Activated CD4-positive, alpha-beta T cell treated with anti-CD3 and anti-CD28 coated beads, Interleukin-10, Interleukin-2, amounts not matched to agents 100 ng/mL and 50 ng/mL, durations not matched to agents 16 hours and 8 hours (primary cell): ENCODE measurements around the gene SERGEF.

ENCODE experiments used
- DNase-seq: peaks from one replicate; pipeline ENCODE4 v3.0.0-alpha.2; 2020

The SERGEF gene

GRCh38 chr11:17853280-17853679 is 159.6 kb downstream of the SERGEF start:
- no peak for DNase-seq

DNA sequence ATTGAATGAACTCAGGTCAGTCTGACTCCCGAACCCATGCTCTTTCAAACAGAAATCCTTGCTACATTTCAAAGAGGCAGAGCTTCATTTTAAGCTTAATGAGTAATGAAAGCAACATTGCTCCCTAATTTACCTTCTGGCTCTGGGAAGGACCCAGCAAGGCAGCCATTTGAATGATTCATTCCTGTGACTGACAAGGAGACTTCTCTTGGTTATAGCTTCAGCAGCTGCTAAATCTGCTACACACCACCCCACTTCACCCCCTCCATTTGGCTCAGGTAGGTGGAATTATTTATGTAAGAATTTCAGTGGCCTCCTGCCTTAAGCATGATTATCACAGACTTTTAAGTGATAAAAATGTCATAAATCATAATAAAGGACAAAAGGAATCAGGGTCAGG is 160.6 kb downstream of the SERGEF start:
- DNase-seq = no peak

GRCh38 chr11:17851697-17852096 is 161.2 kb downstream of the SERGEF start:
- DNase-seq = no peak

DNA sequence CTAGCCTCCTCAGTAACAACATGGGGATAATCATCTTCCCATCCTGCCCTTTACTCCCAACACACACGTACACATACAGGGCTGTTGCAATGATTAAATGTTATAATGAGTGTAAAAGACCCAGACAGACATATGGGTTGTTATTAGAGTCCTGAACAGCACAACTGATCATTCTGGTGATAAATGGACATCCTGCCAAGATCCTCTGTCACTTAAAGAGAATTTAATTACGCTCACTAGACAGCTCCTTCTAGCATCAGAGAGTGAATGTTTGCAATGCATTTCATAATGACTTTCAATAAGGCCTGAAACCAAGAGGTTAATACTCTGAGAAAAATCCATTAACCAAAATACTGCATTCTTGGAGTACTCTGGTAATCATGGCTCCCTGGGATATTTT is 162.5 kb downstream of the SERGEF start:
- no peak for DNase-seq

GRCh38 chr11:17848715-17849114 is 164.1 kb downstream of the SERGEF start:
- no peak for DNase-seq

DNA sequence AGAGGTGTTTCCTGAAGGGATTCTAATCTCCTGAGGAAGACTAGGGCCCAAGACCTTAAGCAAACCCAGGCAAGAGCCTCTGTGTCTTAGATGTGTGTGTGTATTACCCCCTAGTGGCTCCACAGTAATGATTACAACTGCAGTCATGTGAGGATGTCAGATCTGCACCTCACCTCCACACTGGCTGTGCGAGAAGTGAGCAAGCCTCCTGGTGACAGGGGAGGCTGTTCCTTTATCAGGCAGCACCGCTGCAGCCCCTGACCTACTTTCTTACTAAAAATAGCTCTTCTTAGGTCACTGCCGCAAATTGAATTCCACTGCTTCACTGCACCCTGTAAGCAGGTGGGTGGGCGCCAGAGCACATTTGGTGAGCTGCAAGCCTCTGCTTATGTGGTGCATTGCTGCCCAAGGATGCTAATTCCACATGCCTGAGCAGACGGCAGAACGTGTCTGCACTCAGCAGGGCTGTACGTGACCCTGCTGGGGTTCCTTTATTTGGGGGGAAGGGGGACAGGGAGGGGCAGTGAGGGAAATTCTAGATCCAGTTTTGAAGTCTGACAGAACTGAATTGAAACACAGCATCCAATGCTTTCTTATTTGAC is 165.9 kb downstream of the SERGEF start:
- DNase-seq = no peak

DNA sequence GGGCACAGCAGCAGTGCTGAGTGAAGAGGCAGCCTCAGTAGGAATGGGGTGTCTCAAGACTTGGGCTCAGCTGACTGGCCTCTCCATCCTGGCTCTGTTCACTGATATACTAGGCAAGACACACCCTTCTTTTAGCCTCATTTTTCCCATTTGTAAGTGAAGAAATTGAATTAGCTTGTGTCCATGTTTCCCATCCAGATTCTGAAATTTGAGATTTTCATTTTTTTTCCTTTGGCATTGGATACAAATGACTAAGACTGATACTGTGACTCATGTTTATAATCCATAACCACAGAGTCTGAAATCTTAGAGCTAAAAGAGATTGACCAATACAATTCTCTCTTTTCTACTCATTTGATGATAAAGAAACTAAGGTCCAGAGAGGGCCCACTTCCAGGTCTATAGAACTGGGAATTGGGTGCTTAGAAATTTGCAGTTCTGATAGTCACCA is 167.4 kb downstream of the SERGEF start:
- DNase-seq = no peak

DNA sequence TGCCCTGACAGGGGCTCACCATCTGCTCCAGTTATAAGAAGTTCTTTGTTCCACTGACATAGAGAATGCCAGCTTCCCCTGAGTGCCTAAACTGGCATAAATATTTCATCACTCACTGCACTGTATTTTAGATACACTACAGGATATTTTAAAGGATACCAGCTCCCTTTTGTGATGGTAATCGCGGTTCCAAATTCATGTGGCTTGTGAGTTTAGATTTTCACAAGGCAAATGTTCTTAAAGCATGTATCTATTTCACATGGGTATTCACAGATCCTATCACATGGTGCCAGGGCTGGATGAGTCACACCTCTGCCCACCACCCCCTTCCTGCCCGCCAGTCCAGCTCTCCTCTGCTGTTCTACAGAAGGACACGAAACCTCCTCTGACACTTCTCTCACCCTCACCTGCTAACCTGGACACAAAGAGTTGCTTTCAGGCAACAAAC is 172.7 kb downstream of the SERGEF start:
- no peak for DNase-seq

- DNase-seq = no peak
Measured at GRCh38 chr11:17839450-17839849, 173.4 kb downstream of the SERGEF start.

DNA sequence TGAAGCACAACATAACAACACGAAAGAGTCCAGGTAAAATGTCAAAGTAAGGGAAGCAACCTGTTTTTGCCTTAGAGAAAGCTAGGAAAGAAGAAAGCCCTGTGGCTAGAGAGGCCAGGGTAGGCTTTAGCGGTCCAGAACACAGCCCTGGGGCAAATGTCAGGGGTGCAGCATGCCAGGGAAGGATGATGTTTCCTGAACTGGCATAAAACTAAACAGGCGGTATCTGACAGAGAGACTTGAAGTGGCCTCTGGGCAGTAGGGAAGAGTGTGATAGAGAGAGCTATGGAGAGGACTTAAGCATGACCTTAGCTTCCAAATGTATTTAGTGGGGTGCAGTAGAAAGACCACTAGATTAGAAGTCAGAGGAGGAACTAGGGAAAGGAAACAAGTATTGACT is 174.7 kb downstream of the SERGEF start:
- no peak for DNase-seq

GRCh38 chr11:17831883-17832282 is 181.0 kb downstream of the SERGEF start:
- no peak for DNase-seq

- no peak for DNase-seq
Measured at GRCh38 chr11:17831228-17831627, 181.6 kb downstream of the SERGEF start.

GRCh38 chr11:17828311-17828751 is 184.5 kb downstream of the SERGEF start:
- DNase-seq = no peak

DNA sequence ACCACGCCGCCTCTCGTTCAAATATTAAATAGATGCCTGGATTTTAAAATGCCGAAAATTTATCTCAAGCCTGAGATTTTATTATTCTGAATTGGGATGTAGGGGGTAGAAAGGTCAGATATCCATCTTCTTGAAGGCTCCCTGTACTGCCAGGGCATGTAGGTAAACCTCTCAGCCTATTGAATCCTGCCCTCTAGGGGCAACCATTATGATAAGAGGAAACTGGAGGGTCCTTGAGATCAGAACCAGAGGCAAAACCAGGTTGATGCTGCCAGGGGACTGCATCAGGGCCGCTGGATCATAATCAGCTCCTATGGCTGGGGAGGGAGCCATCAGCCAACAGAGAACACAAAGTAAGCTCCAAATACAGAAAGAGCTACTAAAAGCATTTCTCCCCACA is 185.8 kb downstream of the SERGEF start:
- DNase-seq = no peak

GRCh38 chr11:17822401-17822781 is 190.5 kb downstream of the SERGEF start:
- DNase-seq = no peak

DNA sequence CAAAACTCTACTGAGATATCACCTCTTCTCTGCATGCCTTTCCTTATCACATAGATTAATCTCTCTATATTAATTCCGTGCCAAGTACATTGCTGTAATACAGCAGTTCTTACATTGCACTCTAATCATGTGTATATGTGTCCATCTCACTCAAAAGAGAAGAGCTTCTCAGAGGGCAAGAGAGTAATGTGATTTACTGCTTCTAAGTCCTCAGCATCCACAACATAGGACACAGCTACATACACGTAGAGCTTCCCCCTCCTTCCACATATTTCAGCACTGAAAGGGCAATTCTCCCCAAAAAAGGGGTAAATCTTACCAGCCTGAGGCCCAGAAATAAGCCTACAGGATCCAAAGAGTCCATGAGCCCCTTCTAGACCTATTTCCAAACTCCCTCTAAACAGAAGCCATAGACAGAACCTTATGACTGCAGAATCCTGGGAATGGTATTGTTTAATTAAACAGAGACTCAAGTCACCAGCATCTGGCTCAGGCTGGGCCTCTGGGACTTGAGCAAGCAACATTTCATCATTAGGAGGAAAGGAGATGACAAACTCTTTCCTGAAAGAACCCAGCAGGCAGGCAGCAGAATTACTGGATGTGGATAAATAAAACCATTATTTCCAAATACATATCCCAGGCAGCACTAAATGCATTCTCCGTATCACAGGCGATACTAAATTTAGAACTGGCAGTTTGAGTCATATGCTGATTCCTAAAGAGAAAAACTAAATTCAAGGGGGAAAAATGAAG is 191.0 kb downstream of the SERGEF start:
- no peak for DNase-seq

DNA sequence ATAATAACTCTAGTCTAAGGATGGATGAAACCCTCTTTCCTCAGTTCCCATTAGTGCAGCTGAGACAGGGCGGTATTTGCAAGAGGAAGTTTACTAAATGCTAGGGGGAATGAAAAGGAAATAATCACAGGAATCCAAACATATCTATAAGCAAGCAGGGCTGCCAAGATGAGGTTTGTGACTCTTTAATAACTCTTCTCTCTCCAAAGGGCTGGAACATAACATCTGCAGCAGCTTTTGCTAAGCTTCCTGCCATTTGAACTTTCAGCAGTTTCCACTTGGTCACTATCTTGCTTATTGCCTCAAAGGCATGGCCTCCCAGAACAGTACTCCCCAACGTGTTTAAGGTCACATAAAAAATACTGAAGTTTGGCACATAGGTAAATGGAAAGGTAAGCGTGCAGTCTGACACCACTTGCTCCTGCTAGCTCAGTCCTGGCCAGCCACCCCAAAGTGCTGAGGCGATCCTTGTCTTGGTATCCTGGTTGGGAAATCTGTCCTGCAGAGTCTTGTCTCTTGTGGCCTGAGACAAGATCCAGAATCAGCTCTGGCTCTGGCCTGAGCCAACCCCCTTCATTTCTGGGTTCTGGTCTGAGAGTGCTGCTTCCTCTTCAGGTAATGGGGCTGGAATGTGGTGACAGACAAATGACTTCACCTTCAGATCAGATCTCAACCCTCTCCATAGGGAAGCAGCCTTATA is 196.5 kb downstream of the SERGEF start:
- no peak for DNase-seq

DNA sequence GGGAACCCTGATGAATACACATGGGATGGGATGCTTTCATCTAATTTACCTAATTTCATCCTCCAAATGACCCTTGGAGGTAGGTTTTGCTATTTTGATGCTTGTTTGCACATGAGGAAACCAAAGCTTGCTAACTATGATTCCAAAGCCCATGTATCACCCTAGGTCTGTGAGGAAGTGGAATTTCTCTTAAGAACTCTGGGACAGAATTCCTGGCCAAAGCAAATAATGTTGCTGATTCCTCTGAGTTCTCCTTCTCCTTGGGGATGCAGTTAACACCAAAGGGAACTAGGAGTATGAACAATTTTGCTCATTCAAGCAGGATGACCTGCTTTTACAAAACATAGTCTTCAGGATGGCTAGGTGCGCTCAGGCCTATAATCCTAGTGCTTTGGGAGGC is 198.3 kb downstream of the SERGEF start:
- DNase-seq = no peak

DNA sequence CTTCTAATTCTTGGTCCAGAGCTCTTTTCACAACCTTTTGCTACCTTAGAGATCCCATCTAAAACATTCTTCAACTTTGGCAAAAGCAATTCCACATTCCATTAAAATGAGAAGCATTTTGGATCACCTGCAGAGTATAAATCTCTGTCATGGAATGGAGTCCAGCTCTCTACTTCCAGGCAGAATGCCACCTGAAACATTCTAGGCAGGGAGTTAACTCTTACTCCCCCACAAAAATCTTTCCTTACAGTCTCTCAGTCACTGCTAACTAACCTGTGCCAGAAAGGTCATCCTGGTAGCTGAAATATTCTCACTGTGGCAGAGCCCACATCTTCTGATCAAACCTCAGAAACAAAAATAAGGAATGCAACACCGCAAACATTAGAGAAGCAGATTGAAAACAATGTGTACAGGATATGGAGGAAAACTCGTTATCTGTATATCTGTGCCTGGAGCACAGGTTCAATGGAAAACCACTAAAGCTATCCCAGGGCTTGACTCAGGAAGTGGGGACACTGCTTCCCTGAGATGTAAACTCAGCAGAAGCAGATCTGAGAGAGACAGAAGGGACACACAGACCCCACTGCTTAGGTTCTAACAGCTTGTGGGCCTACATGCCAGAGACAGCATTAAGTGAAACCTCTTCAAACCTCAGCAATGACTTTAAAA is 199.3 kb downstream of the SERGEF start:
- DNase-seq = no peak

- no peak for DNase-seq
Measured at GRCh38 chr11:17812865-17813187, 200.0 kb downstream of the SERGEF start.

DNA sequence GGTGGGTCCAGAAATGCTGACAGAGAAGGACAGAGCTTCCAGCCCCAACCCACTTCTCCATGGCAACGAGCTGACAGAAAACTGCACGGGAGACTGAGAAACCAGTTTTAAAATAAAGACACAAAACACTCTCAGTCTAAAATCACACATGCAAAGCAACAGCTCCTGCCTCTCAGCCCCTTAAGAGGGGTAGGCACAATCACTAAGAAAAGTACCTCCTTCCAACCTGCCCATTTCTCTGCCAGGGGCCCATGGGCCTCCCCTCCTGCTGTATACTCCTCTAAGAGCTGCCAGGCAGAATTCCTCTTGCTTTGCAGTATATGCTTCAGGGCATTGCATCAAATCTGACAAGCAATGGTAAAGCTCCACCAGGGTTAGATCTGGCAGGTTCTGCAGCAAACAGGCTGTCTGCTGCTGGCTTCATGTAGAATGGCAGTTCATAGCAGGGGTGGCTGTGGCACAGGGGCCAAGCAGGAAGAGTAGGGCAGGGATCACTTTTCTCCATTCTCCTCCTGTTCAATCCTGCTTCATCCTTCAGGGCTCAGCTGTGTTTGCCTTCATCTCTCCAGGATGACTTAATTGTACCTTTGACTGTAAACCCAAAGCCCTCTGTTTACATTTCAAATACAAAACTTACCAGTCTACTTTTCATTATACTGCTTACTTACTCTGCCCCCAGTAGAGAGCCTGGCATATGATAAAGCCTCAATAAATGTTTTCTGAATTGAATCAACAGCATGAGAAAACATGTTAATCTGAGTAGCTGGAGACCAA is 200.6 kb downstream of the SERGEF start:
- DNase-seq = no peak

DNA sequence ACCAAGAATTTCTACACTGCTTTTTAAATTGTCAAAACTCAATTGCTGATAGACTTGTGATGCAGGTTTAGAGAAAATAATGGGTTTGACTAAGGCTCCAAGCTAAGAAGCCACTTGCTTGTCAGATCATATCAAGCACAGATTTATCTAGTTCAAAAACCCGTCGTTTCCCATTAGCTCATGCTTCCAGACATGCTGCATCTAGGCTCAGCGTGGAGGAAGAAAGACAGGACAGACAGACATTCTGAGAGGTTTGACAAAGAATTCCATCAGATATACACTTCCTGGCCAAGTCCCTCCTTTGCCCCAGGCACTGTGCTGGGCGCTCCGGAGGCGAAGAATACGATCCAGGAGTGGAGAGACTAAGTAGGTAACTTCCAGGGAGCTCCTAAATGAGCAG is 201.5 kb downstream of the SERGEF start:
- DNase-seq = no peak

DNA sequence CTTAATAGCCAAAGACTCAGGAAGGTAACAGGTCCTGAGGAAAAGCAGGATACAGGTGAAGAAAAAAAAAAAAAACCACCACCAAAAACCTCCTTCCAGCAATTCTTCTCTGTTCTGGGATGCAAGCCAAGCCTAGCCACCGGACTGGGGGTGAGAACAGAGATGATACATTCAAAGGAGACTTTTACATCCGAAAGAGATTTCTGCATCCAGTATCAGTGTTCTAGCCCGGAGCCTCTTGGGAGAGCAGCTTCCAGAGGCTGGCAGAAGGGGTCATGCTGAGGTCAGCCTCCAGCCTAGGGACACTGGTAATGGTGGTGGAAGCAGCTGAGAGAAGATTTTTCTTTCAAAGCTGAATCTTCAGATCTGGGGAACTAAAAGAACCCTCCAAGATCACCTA is 202.1 kb downstream of the SERGEF start:
- no peak for DNase-seq
